Keratinocyte (primary cell): ENCODE results near the gene CHI3L2.
A peak's percentile ranks its signal among the peaks of the same experiment; 100 is the strongest.

Source experiments
- CTCF ChIP-seq, 3 experiments: IDR thresholded peaks in 1 of 3; conservative IDR thresholded peaks in 1 of 3; optimal IDR thresholded peaks in 1 of 3; 2 replicates in 2 of 3; 3 replicates in 1 of 3; pipeline versions ENCODE3 to v1.5.1; 2011; ENCODE audit warnings: low read length in 3 of 3, mild to moderate bottlenecking in 3 of 3, moderate library complexity in 2 of 3, control low read depth in 1 of 3, inconsistent platforms in 1 of 3; ENCODE audit not compliant: insufficient read depth in 2 of 3; ENCODE audit errors: extremely low read depth in 1 of 3
- EZH2 ChIP-seq: IDR thresholded peaks from one replicate; pipeline ENCODE4 v1.6.1; 2012; ENCODE audit warnings: inconsistent platforms, mild to moderate bottlenecking, low read length, moderate library complexity

- TF ChIP-seq CTCF (optimal IDR thresholded peaks at IDR 0.05 in 1 of 3, IDR thresholded peaks at IDR 0.05 in 1 of 3, conservative IDR thresholded peaks at IDR 0.05 in 1 of 3; ENCODE audit: extremely low read depth in 1 of 3, insufficient read depth in 2 of 3, low read length in 3 of 3) (no peak), EZH2 (peak; percentile 96)
These were observed 43.4 kb downstream of the CHI3L2 start for GRCh38 chr1:111270771-111271463.
